GM23338 (cell line): ENCODE measurements around the gene CD180. TPM values are rescaled to one million over a fixed set of nuclear protein-coding genes. Genes with fewer than 3 reads are reported as not detected.

Source experiments
- ATAC-seq: fragments of 200-7000 bp; cut with Tn5 transposase; 3 replicates; pipeline ENCODE4 v1.9.1; 2020
- DNase-seq: peaks from one replicate; pipeline ENCODE4 v3.0.0-alpha.2; 2015; ENCODE audit warnings: low spot score
- H2AFZ ChIP-seq: fragments of 200-600 bp; sonication (generic); 2 replicates; pipeline ENCODE4 v1.8.0; 2016; ENCODE audit warnings: antibody characterized with exemption, mild to moderate bottlenecking, moderate library complexity
- H3F3A ChIP-seq: fragments of 200-600 bp; sonication (generic); replicated peaks from 2 replicates; pipeline ENCODE4 v1.8.0; 2017; ENCODE audit warnings: antibody characterized with exemption, mixed run types, low read depth
- H3K27ac ChIP-seq: fragments of 200-600 bp; sonication (generic); 2 replicates; pipeline ENCODE4 v1.6.1; 2016; ENCODE audit warnings: low read depth
- H3K27me3 ChIP-seq: fragments of 200-600 bp; sonication (generic); 2 replicates; pipeline ENCODE4 v1.8.0; 2016; ENCODE audit warnings: mild to moderate bottlenecking, mixed run types, moderate library complexity; ENCODE audit not compliant: insufficient read depth
- H3K36me3 ChIP-seq: fragments of 200-600 bp; sonication (generic); 2 replicates; pipeline ENCODE4 v1.8.0; 2016; ENCODE audit warnings: mild to moderate bottlenecking; ENCODE audit not compliant: insufficient read depth
- H3K4me1 ChIP-seq: fragments of 200-600 bp; sonication (generic); 2 replicates; pipeline ENCODE4 v1.8.0; 2016; ENCODE audit warnings: mild to moderate bottlenecking, moderate library complexity; ENCODE audit not compliant: insufficient read depth
- H3K4me2 ChIP-seq: fragments of 200-600 bp; sonication (generic); 2 replicates; pipeline ENCODE4 v1.7.1; 2017; ENCODE audit warnings: mixed run types
- H3K4me3 ChIP-seq: fragments of 200-600 bp; sonication (generic); 2 replicates; pipeline ENCODE4 v1.6.1; 2016; ENCODE audit warnings: mixed run types
- H3K79me2 ChIP-seq: fragments of 200-600 bp; sonication (generic); replicated peaks from 2 replicates; pipeline ENCODE4 v1.8.0; 2017; ENCODE audit warnings: mild to moderate bottlenecking; ENCODE audit not compliant: insufficient read depth
- H3K9me2 ChIP-seq: fragments of 200-600 bp; sonication (generic); 2 replicates; pipeline ENCODE4 v1.8.0; 2017; ENCODE audit not compliant: insufficient read depth
- H4K20me1 ChIP-seq: fragments of 200-600 bp; sonication (generic); replicated peaks from 2 replicates; pipeline ENCODE4 v1.8.0; 2017; ENCODE audit warnings: mild to moderate bottlenecking; ENCODE audit not compliant: insufficient read depth
- H3K27ac Mint-ChIP-seq: 2 replicates; pipeline ENCODE4 v1.8.0; 2020; ENCODE audit warnings: inconsistent platforms, mild to moderate bottlenecking, moderate library complexity, mixed read lengths
- H3K27me3 Mint-ChIP-seq: 3 replicates; pipeline ENCODE4 v1.8.0; 2022; ENCODE audit warnings: low read depth, mild to moderate bottlenecking, moderate library complexity, mixed read lengths, inconsistent platforms; ENCODE audit not compliant: insufficient read depth, poor library complexity
- H3K36me3 Mint-ChIP-seq: 3 replicates; pipeline ENCODE4 v1.8.0; 2021; ENCODE audit warnings: low read depth, mild to moderate bottlenecking, inconsistent platforms, moderate library complexity, mixed read lengths
- H3K4me1 Mint-ChIP-seq: 3 replicates; pipeline ENCODE4 v1.8.0; 2020; ENCODE audit warnings: mild to moderate bottlenecking, inconsistent platforms, mixed read lengths
- H3K4me3 Mint-ChIP-seq: 3 replicates; pipeline ENCODE4 v1.8.0; 2021; ENCODE audit warnings: moderate library complexity, mild to moderate bottlenecking, inconsistent platforms, mixed read lengths
- H3K9me3 Mint-ChIP-seq: 3 replicates; pipeline ENCODE4 v1.8.0; 2020; ENCODE audit warnings: moderate library complexity, mild to moderate bottlenecking, inconsistent platforms, mixed read lengths
- CREB1 ChIP-seq: fragments of 250-450 bp; sonication (Bioruptor Pico); IDR thresholded peaks from 2 replicates; pipeline ENCODE4 v1.5.0; 2020; ENCODE audit warnings: low read depth, mild to moderate bottlenecking, moderate library complexity
- ETS1 ChIP-seq: IDR thresholded peaks from 2 replicates; pipeline ENCODE4 v1.6.1; 2016; ENCODE audit warnings: antibody characterized with exemption
- EZH2 ChIP-seq: fragments of 200-600 bp; sonication (generic); IDR thresholded peaks from one replicate; pipeline ENCODE4 v1.8.0; 2017; ENCODE audit warnings: antibody characterized with exemption, mild to moderate bottlenecking, low read depth; ENCODE audit not compliant: unreplicated experiment
- EZH2phosphoT487 ChIP-seq: fragments of 200-600 bp; sonication (generic); IDR thresholded peaks from one replicate; pipeline ENCODE4 v1.8.1; 2018; ENCODE audit warnings: antibody characterized with exemption; ENCODE audit not compliant: unreplicated experiment
- JUNB ChIP-seq: IDR thresholded peaks from one replicate; pipeline ENCODE4 v1.6.1; 2016; ENCODE audit warnings: antibody characterized with exemption; ENCODE audit not compliant: unreplicated experiment
- NANOG ChIP-seq: IDR thresholded peaks from 2 replicates; pipeline ENCODE4 v1.6.1; 2016; ENCODE audit warnings: antibody characterized with exemption, borderline replicate concordance
- POLR2AphosphoS5 ChIP-seq: IDR thresholded peaks from 2 replicates; pipeline ENCODE4 v1.6.1; 2016; ENCODE audit warnings: antibody characterized with exemption, low read depth
- STAT1 ChIP-seq: IDR thresholded peaks from one replicate; pipeline ENCODE4 v1.6.1; 2016; ENCODE audit warnings: antibody characterized with exemption; ENCODE audit not compliant: unreplicated experiment
- ZNF114 ChIP-seq: fragments of 250-450 bp; sonication (Bioruptor Pico); IDR thresholded peaks from 2 replicates; pipeline ENCODE4 v1.5.0; 2020; ENCODE audit warnings: mild to moderate bottlenecking, moderate library complexity
- ZNF331 ChIP-seq: fragments of 250-450 bp; sonication (Bioruptor Pico); IDR thresholded peaks from 2 replicates; pipeline ENCODE4 v1.5.0; 2020; ENCODE audit warnings: low read depth, mild to moderate bottlenecking, moderate library complexity
- ZNF462 ChIP-seq: fragments of 250-450 bp; sonication (Bioruptor Pico); IDR thresholded peaks from 2 replicates; pipeline ENCODE4 v1.5.0; 2020; ENCODE audit warnings: mild to moderate bottlenecking, moderate library complexity
- polyA plus RNA-seq: library from polyadenylated mRNA; unstranded; fragments of >200 nt; fragmentation: Nextera tagmentation; extraction: Ambion mirVana; gene quantifications from 2 replicates; pipeline ENCODE4 v1.2.1, GENCODE V29; 2016
- total RNA-seq: library from RNA; depleted of rRNA; stranded (reverse); fragments of >200 nt; shearing (Covaris generic); gene quantifications from 2 replicates; pipeline ENCODE4 v1.2.3, GENCODE V29; 2014
- TF ChIP-seq, protein P1 (sequence below): IDR thresholded peaks from one replicate; pipeline ENCODE4 v1.6.1; 2018; ENCODE audit warnings: antibody characterized with exemption; ENCODE audit not compliant: unreplicated experiment
- TF ChIP-seq, protein P2 (sequence below), 2 experiments: fragments of 200-600 bp in 1 of 2; sonication (generic) in 1 of 2; conservative IDR thresholded peaks; 2 replicates each; pipeline versions ENCODE4 v1.5.1 to v1.6.1; 2016 to 2017; ENCODE audit warnings: antibody characterized with exemption in 2 of 2, low read depth in 2 of 2, mild to moderate bottlenecking in 2 of 2, moderate library complexity in 1 of 2

CD180 gene
- total and polyA plus RNA-seq, 2 experiments from 2014 or later: not detected

DNA sequence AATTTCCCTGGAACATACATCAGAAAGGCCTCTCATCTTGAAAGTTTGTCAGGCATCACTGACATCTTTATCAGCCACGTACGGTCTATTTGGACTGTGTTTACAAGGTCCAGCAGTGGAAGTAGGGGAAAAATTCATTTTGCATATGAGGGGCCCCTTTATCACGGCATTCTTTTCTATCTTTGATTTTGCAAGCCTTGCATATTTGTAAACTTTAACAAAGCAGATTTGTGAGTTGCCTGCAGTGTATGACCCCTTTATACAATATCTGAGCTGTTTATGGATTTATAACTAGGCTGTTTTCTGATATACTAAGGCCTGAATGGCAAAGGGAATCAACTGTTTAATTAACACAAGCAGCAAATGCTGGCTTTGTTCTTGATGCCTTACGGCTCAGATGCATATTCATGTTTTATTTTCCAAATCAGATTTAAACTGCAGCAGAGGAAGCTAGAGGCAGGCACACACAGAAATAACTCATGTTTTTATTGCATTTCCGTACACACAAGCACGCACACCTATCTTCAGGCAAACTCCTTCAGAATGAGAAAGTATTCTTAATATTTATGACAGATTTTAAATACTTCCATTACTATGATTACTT lies 61.1 kb downstream of the CD180 start:
- Histone ChIP-seq H3K9me2 (no peaks in the 10 kb centered on the region), H3K4me3 (no peak overlapping the region), H3K36me3 (no peaks in the 10 kb centered on the region), H3K4me2 (no peak overlapping the region), H3K27ac (no peak overlapping the region), H3K79me2 (no peaks in the 10 kb centered on the region), H3K27me3 (no peaks in the 10 kb centered on the region), H3K4me1 (no peaks in the 10 kb centered on the region), H3F3A (no peaks in the 10 kb centered on the region), H4K20me1 (no peaks in the 10 kb centered on the region), H2AFZ (no peak overlapping the region)
- Mint-ChIP-seq H3K36me3 (no peaks in the 10 kb centered on the region), H3K4me1 (peaks cover 3% of the 10 kb centered on the region; the same call in 2 of the 3 replicates), H3K27me3 (no peaks in the 10 kb centered on the region), H3K9me3 (no peaks in the 10 kb centered on the region), H3K4me3 (no peak overlapping the region), H3K27ac (no peak overlapping the region)
- TF ChIP-seq EZH2: no peak
- TF ChIP-seq JUNB: no peak
- TF ChIP-seq, protein P1, sequence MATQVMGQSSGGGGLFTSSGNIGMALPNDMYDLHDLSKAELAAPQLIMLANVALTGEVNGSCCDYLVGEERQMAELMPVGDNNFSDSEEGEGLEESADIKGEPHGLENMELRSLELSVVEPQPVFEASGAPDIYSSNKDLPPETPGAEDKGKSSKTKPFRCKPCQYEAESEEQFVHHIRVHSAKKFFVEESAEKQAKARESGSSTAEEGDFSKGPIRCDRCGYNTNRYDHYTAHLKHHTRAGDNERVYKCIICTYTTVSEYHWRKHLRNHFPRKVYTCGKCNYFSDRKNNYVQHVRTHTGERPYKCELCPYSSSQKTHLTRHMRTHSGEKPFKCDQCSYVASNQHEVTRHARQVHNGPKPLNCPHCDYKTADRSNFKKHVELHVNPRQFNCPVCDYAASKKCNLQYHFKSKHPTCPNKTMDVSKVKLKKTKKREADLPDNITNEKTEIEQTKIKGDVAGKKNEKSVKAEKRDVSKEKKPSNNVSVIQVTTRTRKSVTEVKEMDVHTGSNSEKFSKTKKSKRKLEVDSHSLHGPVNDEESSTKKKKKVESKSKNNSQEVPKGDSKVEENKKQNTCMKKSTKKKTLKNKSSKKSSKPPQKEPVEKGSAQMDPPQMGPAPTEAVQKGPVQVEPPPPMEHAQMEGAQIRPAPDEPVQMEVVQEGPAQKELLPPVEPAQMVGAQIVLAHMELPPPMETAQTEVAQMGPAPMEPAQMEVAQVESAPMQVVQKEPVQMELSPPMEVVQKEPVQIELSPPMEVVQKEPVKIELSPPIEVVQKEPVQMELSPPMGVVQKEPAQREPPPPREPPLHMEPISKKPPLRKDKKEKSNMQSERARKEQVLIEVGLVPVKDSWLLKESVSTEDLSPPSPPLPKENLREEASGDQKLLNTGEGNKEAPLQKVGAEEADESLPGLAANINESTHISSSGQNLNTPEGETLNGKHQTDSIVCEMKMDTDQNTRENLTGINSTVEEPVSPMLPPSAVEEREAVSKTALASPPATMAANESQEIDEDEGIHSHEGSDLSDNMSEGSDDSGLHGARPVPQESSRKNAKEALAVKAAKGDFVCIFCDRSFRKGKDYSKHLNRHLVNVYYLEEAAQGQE: no peak
- no peak for TF ChIP-seq ZNF331 (CRISPR knock-in tag)
- TF ChIP-seq STAT1: no peak
- no peak for TF ChIP-seq EZH2phosphoT487
- no peak for TF ChIP-seq POLR2AphosphoS5
- TF ChIP-seq, protein P2, sequence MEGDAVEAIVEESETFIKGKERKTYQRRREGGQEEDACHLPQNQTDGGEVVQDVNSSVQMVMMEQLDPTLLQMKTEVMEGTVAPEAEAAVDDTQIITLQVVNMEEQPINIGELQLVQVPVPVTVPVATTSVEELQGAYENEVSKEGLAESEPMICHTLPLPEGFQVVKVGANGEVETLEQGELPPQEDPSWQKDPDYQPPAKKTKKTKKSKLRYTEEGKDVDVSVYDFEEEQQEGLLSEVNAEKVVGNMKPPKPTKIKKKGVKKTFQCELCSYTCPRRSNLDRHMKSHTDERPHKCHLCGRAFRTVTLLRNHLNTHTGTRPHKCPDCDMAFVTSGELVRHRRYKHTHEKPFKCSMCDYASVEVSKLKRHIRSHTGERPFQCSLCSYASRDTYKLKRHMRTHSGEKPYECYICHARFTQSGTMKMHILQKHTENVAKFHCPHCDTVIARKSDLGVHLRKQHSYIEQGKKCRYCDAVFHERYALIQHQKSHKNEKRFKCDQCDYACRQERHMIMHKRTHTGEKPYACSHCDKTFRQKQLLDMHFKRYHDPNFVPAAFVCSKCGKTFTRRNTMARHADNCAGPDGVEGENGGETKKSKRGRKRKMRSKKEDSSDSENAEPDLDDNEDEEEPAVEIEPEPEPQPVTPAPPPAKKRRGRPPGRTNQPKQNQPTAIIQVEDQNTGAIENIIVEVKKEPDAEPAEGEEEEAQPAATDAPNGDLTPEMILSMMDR (conservative IDR thresholded peaks at IDR 0.05; ENCODE audit: low read depth in 2 of 2): no peak
- no peak for TF ChIP-seq ETS1
- TF ChIP-seq ZNF462 (CRISPR knock-in tag): no peak
- no peak for TF ChIP-seq CREB1
- TF ChIP-seq ZNF114: no peak
- TF ChIP-seq NANOG: no peak
- ATAC-seq (no peak), DNase-seq (no peak)
